GM21390 (cell line): ENCODE results near the gene RICTOR.
"Not testable (repeated sequence)": the region's sequence is repeated elsewhere in the genome, so short reads cannot be mapped to it uniquely, and the experiment has no call there.

ENCODE experiments used
- ATAC-seq: cut with Tn5 transposase; IDR thresholded peaks from one replicate; pipeline ENCODE4 v1.9.1; 2021; ENCODE audit not compliant: unreplicated experiment

Gene RICTOR

DNA sequence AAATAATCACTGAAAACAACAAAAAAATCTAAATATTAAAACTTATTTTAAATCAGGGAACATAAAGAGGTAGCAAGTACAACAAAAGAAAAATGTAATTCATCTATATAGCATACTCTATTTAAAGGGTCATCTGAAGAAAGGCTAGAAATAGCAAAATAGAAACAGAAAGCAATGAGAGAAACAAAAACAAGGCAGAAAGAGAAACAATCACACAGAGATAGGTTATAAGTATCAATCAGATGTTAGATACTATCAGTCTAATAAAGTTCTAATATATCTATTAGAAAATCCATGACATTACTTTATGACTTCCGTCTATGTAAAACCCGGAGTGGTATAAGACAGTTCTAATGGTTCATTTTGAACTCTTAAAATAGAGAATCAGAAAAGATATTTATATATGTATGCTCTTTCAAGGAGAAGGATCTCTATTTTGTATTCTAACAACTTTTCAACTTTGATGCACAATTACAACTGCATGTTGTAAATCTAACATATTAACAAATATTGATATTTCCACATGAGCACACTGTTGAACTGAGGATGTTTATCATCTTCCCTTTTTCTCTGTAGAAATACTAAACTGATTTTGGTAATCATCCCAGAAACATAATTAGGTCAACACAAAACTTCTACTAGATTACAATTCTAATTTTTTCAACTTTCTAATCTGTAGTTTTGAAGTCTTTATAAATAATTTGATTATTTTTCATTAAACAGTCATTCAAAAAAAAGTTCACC lies 15.8 kb downstream of the RICTOR start:
- ATAC-seq = peak; percentile 87

DNA sequence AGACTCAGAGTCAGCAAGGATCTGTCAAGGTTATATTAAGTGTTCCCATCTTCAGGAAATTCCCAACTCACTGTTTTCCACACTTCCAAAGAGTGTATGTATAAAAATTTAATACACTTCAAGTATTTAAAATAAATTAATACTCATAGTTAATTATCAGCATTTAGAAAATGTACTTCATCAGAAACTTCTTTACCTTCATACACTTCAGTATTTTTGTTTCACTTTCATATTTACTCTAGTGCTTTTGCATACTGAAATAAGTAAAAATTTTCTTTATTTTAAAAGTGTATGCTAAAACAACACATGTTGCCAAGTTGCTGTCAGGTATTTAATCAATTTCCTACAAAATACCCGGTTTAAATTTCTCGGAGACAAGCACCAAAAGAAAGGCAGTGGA lies 16.5 kb downstream of the RICTOR start:
- peak; percentile 53 for ATAC-seq

DNA sequence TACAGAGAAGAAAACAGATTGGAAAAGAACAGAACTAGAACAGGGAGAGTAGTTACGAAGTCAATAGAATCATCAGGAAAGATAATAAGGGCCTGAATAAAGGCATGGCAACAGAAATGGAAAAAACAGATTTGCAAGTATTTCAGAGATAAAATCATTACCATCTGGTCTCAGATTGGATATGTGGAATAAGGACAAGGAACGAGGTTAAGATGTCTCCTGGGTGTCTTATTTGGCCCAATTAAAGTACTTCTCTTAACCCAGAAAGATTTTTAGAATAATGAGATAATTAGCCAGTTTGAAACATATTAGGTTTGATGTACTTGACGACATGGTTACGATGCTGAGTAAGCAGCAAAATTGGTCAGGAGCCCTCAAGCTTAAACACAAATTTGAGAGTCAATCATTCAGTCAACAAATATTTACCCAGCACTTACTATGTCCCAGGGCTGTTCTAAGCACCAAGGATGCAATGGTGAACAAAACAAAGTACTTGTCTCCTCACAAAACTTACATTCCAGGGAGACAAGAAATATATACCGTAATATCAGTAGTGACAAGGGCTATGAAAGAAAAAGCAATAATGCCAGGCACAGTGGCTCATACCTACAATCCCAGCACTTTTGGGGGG lies 18.3 kb downstream of the RICTOR start:
- no peak for ATAC-seq

DNA sequence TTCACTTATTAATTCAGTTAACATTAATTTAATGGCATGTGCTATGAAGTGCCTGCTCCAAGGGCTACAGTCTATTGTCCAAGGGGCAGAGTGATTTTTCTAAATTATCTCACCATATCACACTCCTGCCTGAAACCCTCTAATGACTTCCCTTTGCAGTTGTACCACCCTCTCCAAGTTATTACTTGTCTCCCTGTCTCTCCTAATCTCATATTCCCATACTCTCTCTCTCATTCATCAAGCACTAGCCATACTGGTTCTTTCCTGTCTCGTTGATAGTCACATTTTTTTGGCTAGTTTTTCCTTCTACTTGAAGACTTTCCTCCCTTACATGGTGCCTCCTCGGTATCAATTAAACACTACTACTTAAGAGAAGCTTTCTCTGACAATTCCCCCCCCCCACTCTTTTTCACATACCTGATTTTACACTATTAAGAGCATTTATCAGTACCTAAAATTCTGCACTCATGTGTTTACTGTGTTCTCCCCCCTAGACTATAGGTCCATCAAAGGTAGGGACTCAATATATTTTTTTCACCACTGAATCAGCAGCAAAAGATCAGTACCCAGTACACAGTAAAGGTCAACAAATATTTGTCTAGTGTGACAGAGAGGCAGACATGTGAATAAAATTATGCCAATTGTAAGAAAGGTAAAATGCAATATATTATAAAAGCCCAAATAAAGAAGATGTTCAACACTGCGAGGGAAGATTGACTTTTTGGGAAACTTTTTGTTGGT lies 19.0 kb downstream of the RICTOR start:
- ATAC-seq = no peak

DNA sequence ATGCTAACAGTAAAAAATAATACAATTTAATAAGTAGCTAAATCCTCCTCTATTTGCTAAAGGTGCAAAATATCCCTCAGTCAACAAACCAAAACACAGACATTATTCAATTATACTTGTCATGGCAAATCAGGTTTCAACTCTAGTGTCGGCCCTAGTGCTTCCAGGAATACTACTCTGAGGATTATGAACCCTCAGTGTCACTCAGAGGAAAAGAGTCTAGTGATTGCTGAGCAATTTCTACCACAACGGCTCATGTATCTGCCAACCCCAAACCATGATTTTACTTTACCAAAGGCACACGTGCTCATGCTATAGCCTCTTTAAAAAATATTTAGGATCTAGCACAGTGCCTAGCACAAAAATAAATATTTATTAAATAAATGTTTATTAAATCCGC lies 21.0 kb downstream of the RICTOR start:
- ATAC-seq = no peak

DNA sequence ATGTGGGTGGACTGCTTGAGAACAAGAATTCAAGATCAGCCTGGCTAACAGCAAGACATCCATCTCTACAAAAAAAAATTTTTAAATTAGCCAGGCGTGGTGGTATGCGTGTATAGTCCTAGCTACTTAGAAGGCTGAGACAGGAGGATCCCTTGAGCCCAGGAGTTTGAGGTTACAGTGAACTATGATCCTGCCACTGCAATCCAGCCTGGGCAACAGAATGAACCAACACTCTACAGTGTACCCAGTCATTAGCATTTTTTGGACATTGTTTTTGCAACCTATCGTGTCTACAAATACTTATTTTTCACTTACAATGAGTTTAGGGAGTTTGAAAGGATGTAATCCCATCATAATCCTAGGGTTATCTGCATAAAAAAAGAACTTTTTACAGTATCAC lies 22.1 kb downstream of the RICTOR start:
- no peak for ATAC-seq

DNA sequence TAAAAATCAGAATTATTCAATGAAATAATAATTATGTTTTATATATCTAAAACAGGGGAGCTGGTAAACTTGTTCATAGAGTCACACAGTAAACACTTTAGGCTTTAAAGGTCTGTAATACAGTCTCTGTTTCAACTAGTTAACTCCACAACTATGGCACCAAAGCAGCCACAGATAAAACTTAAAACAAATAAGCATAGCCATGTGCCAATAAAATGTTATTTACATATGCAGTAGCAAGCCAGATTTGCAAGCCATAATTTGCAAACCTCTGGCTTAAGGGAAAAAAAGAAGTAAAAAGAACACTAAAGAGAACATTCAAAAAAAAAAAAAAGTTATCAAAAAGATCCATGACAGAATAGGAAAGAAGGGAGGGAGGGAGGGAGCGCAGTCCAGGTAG lies 24.9 kb downstream of the RICTOR start:
- no peak for ATAC-seq

DNA sequence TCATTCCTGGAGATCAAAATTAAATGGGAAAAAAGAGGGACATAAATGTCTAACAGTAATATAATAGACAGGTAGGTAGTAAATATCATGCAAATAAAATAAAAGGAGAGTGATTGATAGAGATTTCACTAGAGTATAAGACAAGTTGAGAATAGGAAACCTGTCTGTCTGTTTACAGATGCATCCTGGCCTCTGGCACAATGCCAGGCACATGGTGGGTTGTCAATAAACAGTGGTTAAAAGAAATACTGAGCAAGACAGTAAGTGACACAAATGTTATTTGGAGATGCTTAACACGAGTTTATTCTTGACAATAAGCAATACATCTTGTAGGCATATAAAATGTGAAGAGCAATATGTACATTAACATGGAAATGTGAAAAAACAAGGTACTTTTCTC lies 33.3 kb downstream of the RICTOR start:
- ATAC-seq = no peak

DNA sequence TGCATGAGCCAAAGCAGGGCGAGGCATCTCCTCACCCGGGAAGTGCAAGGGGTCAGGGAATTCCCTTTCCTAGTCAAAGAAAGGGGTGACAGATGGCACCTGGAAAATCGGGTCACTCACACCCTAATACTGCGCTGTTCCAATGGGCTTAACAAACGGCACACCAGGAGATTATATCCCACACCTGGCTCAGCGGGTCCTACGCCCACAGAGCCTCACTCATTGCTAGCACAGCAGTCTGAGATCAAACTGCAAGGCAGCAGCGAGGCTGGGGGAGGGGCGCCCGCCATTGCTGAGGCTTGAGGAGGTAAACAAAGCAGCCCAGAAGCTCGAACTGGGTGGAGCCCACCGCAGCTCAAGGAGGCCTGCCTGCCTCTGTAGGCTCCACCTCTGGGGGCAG lies 39.7 kb downstream of the RICTOR start:
- ATAC-seq = not testable (repeated sequence)

DNA sequence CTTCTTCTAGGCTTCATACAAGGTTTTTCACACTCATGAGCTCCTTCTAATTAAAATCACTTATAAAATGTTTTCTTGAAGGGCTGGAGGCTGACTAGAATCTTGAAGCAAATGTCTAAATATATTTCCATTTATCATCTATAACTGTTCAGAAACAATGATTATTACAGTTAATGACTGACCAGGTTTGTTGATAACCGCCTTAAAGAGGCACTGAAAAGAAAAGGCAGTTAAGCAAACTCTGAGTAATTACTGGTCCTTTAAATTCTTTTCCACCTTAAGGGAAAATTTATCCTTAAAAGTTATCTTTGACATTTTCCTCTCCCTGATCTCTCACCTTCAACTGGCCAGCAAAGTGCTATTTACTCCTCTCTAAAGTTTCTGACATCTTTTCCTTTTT lies 43.2 kb downstream of the RICTOR start:
- ATAC-seq = no peak

DNA sequence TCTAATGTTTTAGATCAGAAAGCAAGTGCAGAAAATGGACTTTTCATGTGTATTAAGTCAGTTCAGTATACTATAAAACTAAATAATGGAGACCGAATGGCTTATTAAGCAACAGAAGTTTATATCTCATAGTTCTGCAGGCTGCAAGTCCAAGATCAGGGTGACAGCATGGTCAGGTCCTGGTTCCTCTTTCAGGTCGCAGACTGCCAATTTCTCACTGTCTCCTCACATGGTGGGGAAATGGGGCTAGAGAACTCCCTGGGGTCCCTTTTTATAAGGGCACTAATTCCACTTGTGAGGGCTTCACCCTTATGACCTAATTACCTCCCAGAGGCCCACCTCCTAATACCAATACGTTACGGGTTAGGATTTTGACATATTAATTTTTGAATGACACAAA lies 48.7 kb downstream of the RICTOR start:
- no peak for ATAC-seq

DNA sequence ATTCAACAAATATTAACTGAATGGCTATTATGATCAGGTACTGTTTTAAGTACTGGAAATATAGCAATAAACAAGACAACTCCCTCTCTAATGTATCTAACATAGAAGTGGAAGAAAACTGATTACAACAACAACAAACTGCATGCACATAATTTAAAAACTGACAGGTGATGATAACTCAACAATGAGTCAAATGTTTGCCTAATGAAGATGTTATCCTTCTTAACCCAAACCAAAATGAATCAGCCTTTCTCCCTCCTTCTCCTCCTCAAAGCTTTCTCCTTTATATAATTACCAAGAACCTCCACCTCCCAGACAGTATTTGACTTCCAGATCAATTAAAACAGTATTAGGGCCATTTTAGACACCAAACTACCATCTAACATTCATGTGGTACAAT lies 49.3 kb downstream of the RICTOR start:
- no peak for ATAC-seq

DNA sequence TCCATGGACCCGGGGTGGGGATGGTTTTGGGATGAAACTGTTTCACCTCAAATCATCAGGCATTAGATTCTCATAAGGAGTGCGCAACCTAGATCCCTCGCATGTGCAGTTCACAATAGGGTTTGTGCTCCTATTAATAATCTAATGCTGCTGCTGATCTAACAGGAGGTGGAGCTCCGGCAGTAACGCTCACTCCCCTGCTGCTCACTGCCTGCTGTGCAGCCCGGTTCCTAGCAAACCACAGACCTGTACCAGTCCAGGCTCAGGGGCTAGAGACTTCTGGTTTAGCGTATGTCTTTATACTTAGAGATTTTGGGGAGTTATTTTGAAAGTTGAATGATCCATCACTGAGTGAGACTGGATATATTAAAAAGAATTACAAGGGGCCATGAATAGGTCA lies 50.2 kb downstream of the RICTOR start:
- no peak for ATAC-seq

DNA sequence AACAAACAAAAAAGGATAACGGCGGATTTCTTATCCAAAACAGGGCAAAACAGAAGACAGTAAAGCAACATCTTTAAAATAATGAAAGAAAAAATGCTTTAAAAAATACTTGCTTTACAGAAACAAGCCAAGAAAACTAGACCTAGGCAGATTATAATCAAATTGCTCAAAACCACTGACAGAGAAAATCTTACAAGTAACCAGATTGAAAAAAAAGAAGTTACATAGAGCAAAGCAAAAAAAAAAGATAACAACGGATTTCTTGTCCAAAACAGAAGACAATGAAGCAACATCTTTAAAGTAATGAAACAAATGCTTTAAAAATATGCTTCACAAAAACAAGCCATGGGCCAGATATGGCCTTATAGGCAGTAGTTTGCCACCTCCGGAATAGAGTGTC lies 51.1 kb downstream of the RICTOR start:
- ATAC-seq = no peak

DNA sequence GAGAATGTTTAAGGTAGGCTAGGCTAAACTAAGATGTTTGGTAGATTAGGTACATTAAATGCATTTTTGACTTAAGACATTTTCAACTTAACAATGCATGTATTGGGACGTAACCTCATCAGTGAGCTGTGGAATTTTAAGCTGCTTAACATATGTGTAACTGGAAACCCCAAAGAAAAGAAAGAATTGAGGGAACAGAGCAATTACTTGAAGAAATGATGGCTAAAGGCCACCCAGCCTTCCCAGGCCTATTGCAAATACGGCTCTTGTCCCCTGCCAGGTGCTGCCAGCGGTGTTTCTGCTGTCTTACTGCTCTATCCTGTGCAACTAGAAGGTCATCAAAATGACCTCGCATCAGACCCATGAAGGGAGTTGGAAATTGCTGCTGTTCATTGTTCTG lies 52.0 kb downstream of the RICTOR start:
- no peak for ATAC-seq

DNA sequence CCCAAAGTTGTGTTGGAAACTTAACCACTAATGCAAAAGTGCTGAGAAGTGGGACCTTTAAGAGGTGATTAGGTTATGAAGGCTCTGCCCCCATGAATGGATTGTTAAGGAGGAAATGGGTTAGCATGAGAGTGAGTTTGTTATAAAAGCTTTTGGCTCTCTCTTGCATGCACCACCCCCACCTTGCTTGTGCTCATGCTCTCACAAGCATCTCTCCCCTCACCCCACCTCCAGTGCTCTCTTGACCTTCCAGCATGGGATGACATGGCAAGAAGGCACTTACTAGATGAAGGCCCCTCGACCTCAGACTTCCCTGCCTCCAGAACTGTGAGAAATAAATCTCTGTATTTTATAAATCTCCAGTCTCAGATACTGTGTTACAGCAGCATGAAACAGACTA lies 52.8 kb downstream of the RICTOR start:
- ATAC-seq = no peak

DNA sequence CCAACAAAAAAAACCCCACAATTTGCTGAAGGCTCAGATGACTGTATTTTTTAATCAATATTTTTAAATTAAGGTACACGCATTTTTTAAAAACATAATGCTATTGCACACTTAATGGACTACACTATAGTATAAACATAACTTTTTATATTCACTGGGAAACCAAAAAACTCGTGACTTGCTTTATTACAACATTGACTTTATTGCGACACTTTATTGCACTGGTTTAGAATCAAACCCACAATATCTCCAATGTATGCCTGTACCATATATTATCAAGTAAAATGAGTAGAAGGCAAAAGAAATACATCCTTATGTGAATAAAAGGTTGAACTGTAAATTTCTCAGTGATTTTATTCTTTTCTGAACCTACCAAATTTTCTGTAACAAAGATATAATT lies 53.7 kb downstream of the RICTOR start:
- no peak for ATAC-seq

DNA sequence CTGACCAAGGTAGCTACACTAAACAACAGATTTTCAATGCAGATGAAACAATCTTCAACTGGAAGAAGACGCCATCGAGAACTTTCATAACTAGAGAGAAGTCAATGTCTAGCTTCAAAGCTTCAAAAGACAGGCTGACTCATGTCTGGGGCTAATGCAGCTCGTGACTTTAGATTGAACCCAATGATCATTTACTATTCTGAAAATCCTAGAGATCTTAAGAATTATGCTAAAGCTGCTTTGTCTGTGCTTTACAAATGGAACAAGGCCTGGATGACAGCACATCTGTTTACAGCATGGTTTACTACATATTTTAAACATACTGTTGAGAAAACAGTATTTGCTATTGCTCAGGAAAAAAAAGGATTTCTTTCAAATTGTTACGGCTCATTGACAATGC lies 54.9 kb downstream of the RICTOR start:
- ATAC-seq = no peak

DNA sequence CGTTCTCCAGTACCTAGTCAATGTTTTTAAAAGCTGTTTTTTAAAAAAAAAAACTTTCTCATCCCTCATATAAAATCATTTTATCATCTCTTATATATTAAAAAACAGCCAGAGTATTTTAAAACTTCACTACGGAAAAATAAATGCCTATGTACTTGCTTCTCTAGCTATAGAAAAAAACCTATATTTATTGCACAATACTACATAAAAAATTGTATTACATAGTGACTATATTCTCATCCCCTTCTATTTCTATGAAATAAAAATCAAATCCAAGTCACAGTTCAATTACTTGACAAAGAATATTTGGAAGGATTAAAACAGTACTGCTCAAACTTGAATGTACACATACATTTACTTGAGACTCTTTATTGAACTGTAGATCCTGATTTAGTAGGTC lies 56.7 kb downstream of the RICTOR start:
- ATAC-seq = no peak

DNA sequence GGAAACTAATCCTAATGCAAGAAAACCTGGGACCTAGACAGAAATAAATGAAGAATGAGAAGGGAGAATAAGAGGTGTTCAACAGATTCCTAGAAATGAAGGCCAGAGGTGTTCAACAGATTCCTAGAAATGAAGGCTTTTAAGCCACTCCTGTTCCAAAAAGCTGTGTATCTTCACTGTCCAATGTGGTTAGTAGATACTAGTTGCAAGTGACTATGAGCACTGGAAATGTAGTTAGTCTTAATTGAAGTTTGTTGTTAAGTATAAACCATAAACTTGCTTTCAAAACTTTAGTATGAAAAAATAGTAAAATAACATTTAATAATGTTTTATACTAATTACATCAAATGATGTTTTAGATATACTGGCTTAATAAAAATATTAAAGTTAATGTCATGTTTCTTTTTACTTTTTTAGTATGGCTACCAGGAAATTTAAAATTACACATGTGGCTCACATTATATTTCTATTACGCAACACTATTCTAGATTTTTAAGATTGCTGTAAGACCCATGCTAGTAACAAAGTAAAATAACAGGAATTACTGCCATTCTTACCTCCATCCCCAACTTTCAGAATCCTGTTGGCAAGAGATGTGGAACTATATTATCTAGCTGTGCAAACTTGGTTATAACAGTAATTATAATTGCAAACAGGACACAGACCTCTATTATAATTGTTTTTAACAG lies 57.5 kb downstream of the RICTOR start:
- ATAC-seq = no peak

DNA sequence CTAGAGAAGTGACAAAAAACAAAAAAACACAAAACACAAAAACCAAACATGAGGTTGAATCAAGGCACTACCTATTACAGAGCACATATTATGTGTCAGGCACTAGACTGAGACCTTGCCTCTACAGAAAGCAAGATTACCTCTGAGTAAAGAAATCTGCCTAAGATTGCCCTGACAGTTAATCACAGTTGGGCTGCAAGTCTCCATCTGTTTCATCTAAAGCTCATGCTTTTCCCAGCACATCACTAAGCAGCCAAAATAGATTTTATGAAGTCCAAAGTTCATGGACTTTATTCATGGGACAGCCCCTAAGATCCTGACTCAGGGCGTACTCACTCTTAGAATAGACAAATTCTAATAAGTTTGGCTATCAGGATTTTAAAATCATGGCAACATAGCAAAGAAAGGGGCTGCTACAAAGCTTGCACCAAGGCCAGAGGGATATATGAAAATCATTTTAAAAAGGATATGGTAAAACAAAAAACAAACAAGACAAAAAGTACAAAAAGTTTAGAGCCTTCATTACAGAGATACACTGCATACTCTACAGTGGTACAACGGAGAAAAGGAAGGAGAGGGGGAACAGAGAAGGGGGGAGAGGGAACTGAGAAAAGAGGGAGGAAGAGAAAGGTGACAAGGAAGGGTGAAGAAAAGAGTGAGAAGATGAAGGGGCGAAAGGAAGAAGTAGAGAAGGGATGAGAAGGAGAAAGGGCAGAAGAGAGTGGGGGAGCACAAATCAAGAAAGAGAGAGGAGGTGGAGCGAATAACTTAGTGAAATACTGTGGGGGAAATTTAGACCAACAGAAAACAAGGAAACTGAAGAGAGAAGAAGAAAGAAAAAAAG lies 58.2 kb downstream of the RICTOR start:
- ATAC-seq = no peak
